Measurements from ENCODE around the gene REC114.
"Not testable (repeated sequence)": the region's sequence is repeated elsewhere in the genome, so short reads cannot be mapped to it uniquely, and the experiment has no call there.

DNA sequence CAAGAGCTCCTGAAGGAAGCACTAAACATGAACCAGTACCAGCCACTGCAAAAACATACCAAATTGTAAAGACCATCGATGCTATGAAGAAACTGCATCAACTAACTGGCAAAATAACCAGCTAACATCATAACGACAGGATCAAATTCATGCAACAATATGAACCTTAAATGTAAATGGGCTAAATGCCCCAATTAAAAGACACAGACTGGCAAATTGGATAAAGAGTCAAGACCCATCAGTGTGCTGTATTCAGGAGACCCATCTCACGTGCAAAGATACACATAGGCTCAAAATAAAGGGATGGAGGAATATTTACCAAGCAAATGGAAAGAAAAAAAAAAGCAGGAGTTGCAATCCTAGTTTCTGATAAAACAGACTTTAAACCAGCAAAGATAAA, 7.0 kb downstream of the REC114 start:
- TF ChIP-seq, protein P1, sequence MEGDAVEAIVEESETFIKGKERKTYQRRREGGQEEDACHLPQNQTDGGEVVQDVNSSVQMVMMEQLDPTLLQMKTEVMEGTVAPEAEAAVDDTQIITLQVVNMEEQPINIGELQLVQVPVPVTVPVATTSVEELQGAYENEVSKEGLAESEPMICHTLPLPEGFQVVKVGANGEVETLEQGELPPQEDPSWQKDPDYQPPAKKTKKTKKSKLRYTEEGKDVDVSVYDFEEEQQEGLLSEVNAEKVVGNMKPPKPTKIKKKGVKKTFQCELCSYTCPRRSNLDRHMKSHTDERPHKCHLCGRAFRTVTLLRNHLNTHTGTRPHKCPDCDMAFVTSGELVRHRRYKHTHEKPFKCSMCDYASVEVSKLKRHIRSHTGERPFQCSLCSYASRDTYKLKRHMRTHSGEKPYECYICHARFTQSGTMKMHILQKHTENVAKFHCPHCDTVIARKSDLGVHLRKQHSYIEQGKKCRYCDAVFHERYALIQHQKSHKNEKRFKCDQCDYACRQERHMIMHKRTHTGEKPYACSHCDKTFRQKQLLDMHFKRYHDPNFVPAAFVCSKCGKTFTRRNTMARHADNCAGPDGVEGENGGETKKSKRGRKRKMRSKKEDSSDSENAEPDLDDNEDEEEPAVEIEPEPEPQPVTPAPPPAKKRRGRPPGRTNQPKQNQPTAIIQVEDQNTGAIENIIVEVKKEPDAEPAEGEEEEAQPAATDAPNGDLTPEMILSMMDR (IDR thresholded peaks at IDR 0.05; ENCODE audit: poor library complexity) = not testable (repeated sequence)
- not testable (repeated sequence) for TF ChIP-seq EZH2 (IDR thresholded peaks at IDR 0.05; ENCODE audit: borderline replicate concordance); EZH2phosphoT487 (IDR thresholded peaks at IDR 0.05; ENCODE audit: low read depth, severe bottlenecking, unreplicated experiment)
